Testis (tissue), 2 donors: ENCODE data around the gene EXOC2.

Source experiments
- CTCF ChIP-seq, 3 experiments: fragments of 450-650 bp in 2 of 3; fragments of 200-600 bp in 1 of 3; sonication (generic) in 1 of 3; IDR thresholded peaks; one replicate each; pipeline ENCODE4 v1.5.1; 2016 to 2019; ENCODE audit warnings: antibody characterized with exemption in 3 of 3, mild to moderate bottlenecking in 2 of 3, moderate library complexity in 1 of 3
- POLR2A ChIP-seq: fragments of 450-650 bp; IDR thresholded peaks from one replicate; pipeline ENCODE4 v1.6.1; 2017; ENCODE audit warnings: antibody characterized with exemption, mild to moderate bottlenecking, moderate library complexity

GRCh38 chr6:489762-490161 lies 203.2 kb downstream of the EXOC2 start:
- TF ChIP-seq POLR2A: no peak
- TF ChIP-seq CTCF (IDR thresholded peaks at IDR 0.05): no peak
